HEK293 (cell line): ENCODE data around the gene LPIN1.

Source experiments
- HOXD13 ChIP-seq: sonication (generic); formaldehyde crosslinking; IDR thresholded peaks from 2 replicates; pipeline ENCODE4 v1.8.0; 2022; ENCODE audit warnings: missing genetic modification reagents, borderline replicate concordance
- KLF1 ChIP-seq: fragments of 450-650 bp; formaldehyde crosslinking; IDR thresholded peaks from 2 replicates; pipeline ENCODE4 v1.5.1; 2016; ENCODE audit warnings: missing biosample characterization, missing genetic modification characterization
- KLF8 ChIP-seq: fragments of 450-650 bp; formaldehyde crosslinking; IDR thresholded peaks from 2 replicates; pipeline ENCODE4 v1.5.1; 2016; ENCODE audit warnings: missing biosample characterization, missing genetic modification characterization
- MYNN ChIP-seq: fragments of 450-650 bp; formaldehyde crosslinking; IDR thresholded peaks from 2 replicates; pipeline ENCODE4 v1.5.1; 2016; ENCODE audit warnings: missing biosample characterization, missing genetic modification characterization, borderline replicate concordance
- PRDM1 ChIP-seq: fragments of 450-650 bp; formaldehyde crosslinking; IDR thresholded peaks from 2 replicates; pipeline ENCODE4; 2016; ENCODE audit warnings: missing biosample characterization, missing genetic modification characterization
- SCRT2 ChIP-seq: fragments of 450-650 bp; formaldehyde crosslinking; IDR thresholded peaks from 2 replicates; pipeline ENCODE4 v1.5.1; 2016; ENCODE audit warnings: missing biosample characterization, missing genetic modification characterization
- SP7 ChIP-seq: fragments of 450-650 bp; formaldehyde crosslinking; IDR thresholded peaks from 2 replicates; pipeline ENCODE4 v1.5.1; 2016; ENCODE audit warnings: missing biosample characterization, missing genetic modification characterization
- WT1 ChIP-seq: fragments of 450-650 bp; formaldehyde crosslinking; IDR thresholded peaks from 2 replicates; pipeline ENCODE4 v1.5.1; 2016; ENCODE audit warnings: missing biosample characterization, missing genetic modification characterization
- YY2 ChIP-seq: fragments of 450-650 bp; formaldehyde crosslinking; IDR thresholded peaks from 2 replicates; pipeline ENCODE4 v1.5.1; 2016; ENCODE audit warnings: missing biosample characterization, missing genetic modification characterization
- ZBTB20 ChIP-seq: fragments of 450-650 bp; formaldehyde crosslinking; IDR thresholded peaks from 2 replicates; pipeline ENCODE4 v1.5.1; 2016; ENCODE audit warnings: missing biosample characterization, missing genetic modification characterization
- ZBTB21 ChIP-seq: fragments of 450-650 bp; formaldehyde crosslinking; IDR thresholded peaks from 2 replicates; pipeline ENCODE4 v1.5.1; 2017; ENCODE audit warnings: missing biosample characterization, missing genetic modification characterization
- ZBTB8A ChIP-seq: fragments of 450-650 bp; formaldehyde crosslinking; IDR thresholded peaks from 2 replicates; pipeline ENCODE4 v1.5.1; 2016; ENCODE audit warnings: missing biosample characterization, missing genetic modification characterization
- ZFP69B ChIP-seq: fragments of 450-650 bp; formaldehyde crosslinking; IDR thresholded peaks from 2 replicates; pipeline ENCODE4 v1.5.1; 2016; ENCODE audit warnings: missing biosample characterization, missing genetic modification characterization
- ZNF121 ChIP-seq: fragments of 450-650 bp; formaldehyde crosslinking; IDR thresholded peaks from 2 replicates; pipeline ENCODE4 v1.5.1; 2016; ENCODE audit warnings: missing biosample characterization, missing genetic modification characterization
- ZNF16 ChIP-seq: fragments of 450-650 bp; formaldehyde crosslinking; IDR thresholded peaks from 2 replicates; pipeline ENCODE4 v1.5.1; 2016; ENCODE audit warnings: low read depth, missing biosample characterization, missing genetic modification characterization
- ZNF169 ChIP-seq: fragments of 450-650 bp; formaldehyde crosslinking; IDR thresholded peaks from 2 replicates; pipeline ENCODE4 v1.5.1; 2016; ENCODE audit warnings: missing biosample characterization, missing genetic modification characterization
- ZNF24 ChIP-seq: fragments of 450-650 bp; formaldehyde crosslinking; IDR thresholded peaks from 2 replicates; pipeline ENCODE4 v1.5.1; 2016; ENCODE audit warnings: missing biosample characterization, missing genetic modification characterization
- ZNF341 ChIP-seq: fragments of 450-650 bp; formaldehyde crosslinking; IDR thresholded peaks from 2 replicates; pipeline ENCODE4; 2016; ENCODE audit warnings: low read depth, missing biosample characterization, missing genetic modification characterization
- ZNF426 ChIP-seq: fragments of 450-650 bp; formaldehyde crosslinking; IDR thresholded peaks from 2 replicates; pipeline ENCODE4 v1.5.1; 2017; ENCODE audit warnings: missing biosample characterization, missing genetic modification characterization, mild to moderate bottlenecking, inconsistent platforms, moderate library complexity
- ZNF549 ChIP-seq: fragments of 450-650 bp; IDR thresholded peaks from 2 replicates; pipeline ENCODE4 v1.5.1; 2018; ENCODE audit warnings: missing biosample characterization, missing genetic modification characterization, mild to moderate bottlenecking, inconsistent platforms, moderate library complexity
- ZNF555 ChIP-seq: fragments of 450-650 bp; formaldehyde crosslinking; conservative IDR thresholded peaks from 2 replicates; pipeline ENCODE4 v1.5.1; 2017; ENCODE audit warnings: missing biosample characterization, mild to moderate bottlenecking, missing genetic modification characterization, inconsistent platforms
- ZNF621 ChIP-seq: fragments of 450-650 bp; formaldehyde crosslinking; IDR thresholded peaks from 2 replicates; pipeline ENCODE4 v1.5.1; 2017; ENCODE audit warnings: missing biosample characterization, missing genetic modification characterization
- ZNF626 ChIP-seq: fragments of 450-650 bp; sonication (Bioruptor Pico); formaldehyde crosslinking; IDR thresholded peaks from 2 replicates; pipeline ENCODE4 v1.5.1; 2018; ENCODE audit warnings: missing biosample characterization, missing genetic modification characterization, inconsistent platforms
- ZNF654 ChIP-seq: fragments of 450-650 bp; formaldehyde crosslinking; IDR thresholded peaks from 2 replicates; pipeline ENCODE4 v1.5.1; 2016; ENCODE audit warnings: low read depth, missing biosample characterization, missing genetic modification characterization
- ZNF660 ChIP-seq: fragments of 450-650 bp; IDR thresholded peaks from 2 replicates; pipeline ENCODE4 v1.5.1; 2018; ENCODE audit warnings: missing biosample characterization, mild to moderate bottlenecking, missing genetic modification characterization
- ZNF670 ChIP-seq: fragments of 450-650 bp; formaldehyde crosslinking; IDR thresholded peaks from 2 replicates; pipeline ENCODE4 v1.5.1; 2016; ENCODE audit warnings: missing biosample characterization, missing genetic modification characterization, low read depth
- ZNF830 ChIP-seq: fragments of 450-650 bp; IDR thresholded peaks from 2 replicates; pipeline ENCODE4 v1.5.0; 2018; ENCODE audit warnings: missing biosample characterization, missing genetic modification characterization, low read depth, mild to moderate bottlenecking, moderate library complexity
- TF ChIP-seq, protein P1 (sequence below): fragments of 450-650 bp; formaldehyde crosslinking; IDR thresholded peaks from 2 replicates; pipeline ENCODE4 v1.5.1; 2016; ENCODE audit warnings: missing biosample characterization, missing genetic modification characterization, borderline replicate concordance
- TF ChIP-seq, protein P2 (sequence below): fragments of 450-650 bp; formaldehyde crosslinking; IDR thresholded peaks from 2 replicates; pipeline ENCODE4 v1.5.1; 2016; ENCODE audit warnings: missing biosample characterization, missing genetic modification characterization, low read depth
- TF ChIP-seq, protein P3 (sequence below): fragments of 450-650 bp; formaldehyde crosslinking; IDR thresholded peaks from 2 replicates; pipeline ENCODE4 v1.5.1; 2016; ENCODE audit warnings: missing biosample characterization, missing genetic modification characterization
- TF ChIP-seq, protein P4 (sequence below): fragments of 450-650 bp; formaldehyde crosslinking; IDR thresholded peaks from 2 replicates; pipeline ENCODE4 v1.5.1; 2017; ENCODE audit warnings: missing biosample characterization, missing genetic modification characterization
- TF ChIP-seq, protein P5 (sequence below): fragments of 450-650 bp; formaldehyde crosslinking; IDR thresholded peaks from 2 replicates; pipeline ENCODE4 v1.5.1; 2016; ENCODE audit warnings: missing biosample characterization, missing genetic modification characterization

Gene LPIN1

DNA sequence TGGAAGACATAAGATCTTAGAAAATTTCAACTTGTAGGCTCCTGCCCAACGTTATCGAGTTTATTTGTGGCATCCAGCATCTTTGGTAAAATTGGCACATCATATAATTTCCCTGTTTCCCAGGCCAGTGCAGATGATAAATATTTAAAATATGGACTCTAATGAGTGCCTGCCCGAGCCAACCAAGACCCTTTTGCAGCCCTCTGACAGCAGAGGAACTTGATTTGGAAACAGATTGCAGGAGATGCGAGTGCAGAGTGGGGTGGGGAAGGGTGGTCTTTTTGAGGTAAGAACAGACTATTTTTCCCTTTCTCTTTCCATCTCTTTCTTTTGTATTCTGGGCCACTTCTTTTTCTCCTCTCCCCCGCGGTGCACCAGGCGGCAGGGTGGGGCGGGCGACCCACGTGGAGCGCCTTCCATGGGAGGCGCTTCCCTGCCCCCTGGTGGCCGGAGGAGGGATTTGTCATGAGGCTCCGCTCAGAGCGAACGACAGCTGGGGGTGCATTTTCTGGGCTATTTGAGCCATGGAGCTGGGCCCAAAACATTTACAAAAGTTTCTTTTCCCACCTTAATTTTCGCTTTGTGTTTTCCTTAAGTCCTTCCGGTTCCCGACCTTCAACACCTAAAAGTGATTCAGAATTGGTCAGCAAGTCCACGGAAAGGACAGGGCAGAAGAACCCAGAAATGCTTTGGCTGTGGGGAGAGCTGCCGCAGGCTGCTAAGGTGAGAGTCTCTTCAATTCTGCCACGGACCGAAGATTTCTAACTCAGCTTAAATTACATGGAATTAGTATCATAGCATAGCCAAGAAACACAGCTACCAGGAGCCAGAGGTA lies 32.7 kb downstream of the LPIN1 start (continued):
- TF ChIP-seq, protein P1, sequence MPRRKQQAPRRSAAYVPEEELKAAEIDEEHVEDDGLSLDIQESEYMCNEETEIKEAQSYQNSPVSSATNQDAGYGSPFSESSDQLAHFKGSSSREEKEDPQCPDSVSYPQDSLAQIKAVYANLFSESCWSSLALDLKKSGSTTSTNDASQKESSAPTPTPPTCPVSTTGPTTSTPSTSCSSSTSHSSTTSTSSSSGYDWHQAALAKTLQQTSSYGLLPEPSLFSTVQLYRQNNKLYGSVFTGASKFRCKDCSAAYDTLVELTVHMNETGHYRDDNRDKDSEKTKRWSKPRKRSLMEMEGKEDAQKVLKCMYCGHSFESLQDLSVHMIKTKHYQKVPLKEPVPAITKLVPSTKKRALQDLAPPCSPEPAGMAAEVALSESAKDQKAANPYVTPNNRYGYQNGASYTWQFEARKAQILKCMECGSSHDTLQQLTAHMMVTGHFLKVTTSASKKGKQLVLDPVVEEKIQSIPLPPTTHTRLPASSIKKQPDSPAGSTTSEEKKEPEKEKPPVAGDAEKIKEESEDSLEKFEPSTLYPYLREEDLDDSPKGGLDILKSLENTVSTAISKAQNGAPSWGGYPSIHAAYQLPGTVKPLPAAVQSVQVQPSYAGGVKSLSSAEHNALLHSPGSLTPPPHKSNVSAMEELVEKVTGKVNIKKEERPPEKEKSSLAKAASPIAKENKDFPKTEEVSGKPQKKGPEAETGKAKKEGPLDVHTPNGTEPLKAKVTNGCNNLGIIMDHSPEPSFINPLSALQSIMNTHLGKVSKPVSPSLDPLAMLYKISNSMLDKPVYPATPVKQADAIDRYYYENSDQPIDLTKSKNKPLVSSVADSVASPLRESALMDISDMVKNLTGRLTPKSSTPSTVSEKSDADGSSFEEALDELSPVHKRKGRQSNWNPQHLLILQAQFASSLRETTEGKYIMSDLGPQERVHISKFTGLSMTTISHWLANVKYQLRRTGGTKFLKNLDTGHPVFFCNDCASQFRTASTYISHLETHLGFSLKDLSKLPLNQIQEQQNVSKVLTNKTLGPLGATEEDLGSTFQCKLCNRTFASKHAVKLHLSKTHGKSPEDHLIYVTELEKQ (tag by site-specific recombination) = no peak
- TF ChIP-seq HOXD13 (CRISPR knock-in tag) (no peak), ZNF555 (tag by site-specific recombination) (no peak), ZNF660 (tag by site-specific recombination) (no peak), KLF1 (tag by site-specific recombination) (0 out of 2 replicates have a peak, but pooled peaks have one; percentile 24), ZNF426 (no peak), ZNF341 (tag by site-specific recombination) (no peak), ZNF830 (tag by site-specific recombination) (no peak), ZBTB8A (tag by site-specific recombination) (0 out of 2 replicates have a peak, but pooled peaks have one; percentile 40), ZBTB21 (tag by site-specific recombination) (no peak), ZNF626 (tag by site-specific recombination) (no peak), ZNF16 (tag by site-specific recombination) (no peak), ZNF621 (tag by site-specific recombination) (no peak), WT1 (no peak), ZNF24 (tag by site-specific recombination) (no peak), KLF8 (tag by site-specific recombination) (0 out of 2 replicates have a peak, but pooled peaks have one; percentile 31), ZNF654 (tag by site-specific recombination) (peak; percentile 67), ZBTB20 (tag by site-specific recombination) (no peak), SCRT2 (tag by site-specific recombination) (no peak), ZNF549 (tag by site-specific recombination) (no peak), YY2 (tag by site-specific recombination) (no peak), ZNF169 (tag by site-specific recombination) (no peak), ZNF121 (tag by site-specific recombination) (no peak), ZNF670 (tag by site-specific recombination) (no peak), ZFP69B (tag by site-specific recombination) (no peak), PRDM1 (tag by site-specific recombination) (0 out of 2 replicates have a peak, but pooled peaks have one; percentile 23), SP7 (tag by site-specific recombination) (0 out of 2 replicates have a peak, but pooled peaks have one; percentile 22), MYNN (no peak)
- TF ChIP-seq, protein P2, sequence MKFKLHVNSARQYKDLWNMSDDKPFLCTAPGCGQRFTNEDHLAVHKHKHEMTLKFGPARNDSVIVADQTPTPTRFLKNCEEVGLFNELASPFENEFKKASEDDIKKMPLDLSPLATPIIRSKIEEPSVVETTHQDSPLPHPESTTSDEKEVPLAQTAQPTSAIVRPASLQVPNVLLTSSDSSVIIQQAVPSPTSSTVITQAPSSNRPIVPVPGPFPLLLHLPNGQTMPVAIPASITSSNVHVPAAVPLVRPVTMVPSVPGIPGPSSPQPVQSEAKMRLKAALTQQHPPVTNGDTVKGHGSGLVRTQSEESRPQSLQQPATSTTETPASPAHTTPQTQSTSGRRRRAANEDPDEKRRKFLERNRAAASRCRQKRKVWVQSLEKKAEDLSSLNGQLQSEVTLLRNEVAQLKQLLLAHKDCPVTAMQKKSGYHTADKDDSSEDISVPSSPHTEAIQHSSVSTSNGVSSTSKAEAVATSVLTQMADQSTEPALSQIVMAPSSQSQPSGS (tag by site-specific recombination) = no peak
- TF ChIP-seq, protein P3, sequence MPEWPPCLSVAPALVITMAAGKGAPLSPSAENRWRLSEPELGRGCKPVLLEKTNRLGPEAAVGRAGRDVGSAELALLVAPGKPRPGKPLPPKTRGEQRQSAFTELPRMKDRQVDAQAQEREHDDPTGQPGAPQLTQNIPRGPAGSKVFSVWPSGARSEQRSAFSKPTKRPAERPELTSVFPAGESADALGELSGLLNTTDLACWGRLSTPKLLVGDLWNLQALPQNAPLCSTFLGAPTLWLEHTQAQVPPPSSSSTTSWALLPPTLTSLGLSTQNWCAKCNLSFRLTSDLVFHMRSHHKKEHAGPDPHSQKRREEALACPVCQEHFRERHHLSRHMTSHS (tag by site-specific recombination) = no peak
- TF ChIP-seq, protein P4, sequence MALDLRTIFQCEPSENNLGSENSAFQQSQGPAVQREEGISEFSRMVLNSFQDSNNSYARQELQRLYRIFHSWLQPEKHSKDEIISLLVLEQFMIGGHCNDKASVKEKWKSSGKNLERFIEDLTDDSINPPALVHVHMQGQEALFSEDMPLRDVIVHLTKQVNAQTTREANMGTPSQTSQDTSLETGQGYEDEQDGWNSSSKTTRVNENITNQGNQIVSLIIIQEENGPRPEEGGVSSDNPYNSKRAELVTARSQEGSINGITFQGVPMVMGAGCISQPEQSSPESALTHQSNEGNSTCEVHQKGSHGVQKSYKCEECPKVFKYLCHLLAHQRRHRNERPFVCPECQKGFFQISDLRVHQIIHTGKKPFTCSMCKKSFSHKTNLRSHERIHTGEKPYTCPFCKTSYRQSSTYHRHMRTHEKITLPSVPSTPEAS (tag by site-specific recombination) = no peak
- TF ChIP-seq, protein P5, sequence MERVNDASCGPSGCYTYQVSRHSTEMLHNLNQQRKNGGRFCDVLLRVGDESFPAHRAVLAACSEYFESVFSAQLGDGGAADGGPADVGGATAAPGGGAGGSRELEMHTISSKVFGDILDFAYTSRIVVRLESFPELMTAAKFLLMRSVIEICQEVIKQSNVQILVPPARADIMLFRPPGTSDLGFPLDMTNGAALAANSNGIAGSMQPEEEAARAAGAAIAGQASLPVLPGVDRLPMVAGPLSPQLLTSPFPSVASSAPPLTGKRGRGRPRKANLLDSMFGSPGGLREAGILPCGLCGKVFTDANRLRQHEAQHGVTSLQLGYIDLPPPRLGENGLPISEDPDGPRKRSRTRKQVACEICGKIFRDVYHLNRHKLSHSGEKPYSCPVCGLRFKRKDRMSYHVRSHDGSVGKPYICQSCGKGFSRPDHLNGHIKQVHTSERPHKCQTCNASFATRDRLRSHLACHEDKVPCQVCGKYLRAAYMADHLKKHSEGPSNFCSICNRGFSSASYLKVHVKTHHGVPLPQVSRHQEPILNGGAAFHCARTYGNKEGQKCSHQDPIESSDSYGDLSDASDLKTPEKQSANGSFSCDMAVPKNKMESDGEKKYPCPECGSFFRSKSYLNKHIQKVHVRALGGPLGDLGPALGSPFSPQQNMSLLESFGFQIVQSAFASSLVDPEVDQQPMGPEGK (tag by site-specific recombination) = peak; percentile 30; the same call in 1 of the 2 replicates
